Ovary (tissue), 3 donors: Measurements from ENCODE around the gene CDC42EP5.

Experiments used
- CTCF ChIP-seq, 3 donors: fragments of 450-650 bp in 2 of 3; fragments of 200-600 bp in 1 of 3; IDR thresholded peaks; one replicate each; pipeline versions ENCODE4 v1.5.1 to v1.8.0; 2016 to 2022; ENCODE audit warnings: antibody characterized with exemption in 3 of 3, mild to moderate bottlenecking in 1 of 3
- EP300 ChIP-seq: sonication (generic); formaldehyde crosslinking; IDR thresholded peaks from one replicate; pipeline ENCODE4 v1.6.1; 2017; ENCODE audit warnings: antibody characterized with exemption
- POLR2A ChIP-seq: fragments of 450-650 bp; IDR thresholded peaks from one replicate; pipeline ENCODE4 v1.6.1; 2017; ENCODE audit warnings: antibody characterized with exemption, mild to moderate bottlenecking, moderate library complexity
- donor health status: DM: no; HTN: no; CAD: no.

- TF ChIP-seq POLR2A (no peak), EP300 (no peak), CTCF (IDR thresholded peaks at IDR 0.05) (no peak)
Measured at GRCh38 chr19:54420383-54421168, 52.5 kb downstream of the CDC42EP5 start.
